ENCODE data around the gene PACSIN1. TPM values are rescaled to one million over a fixed set of nuclear protein-coding genes. Genes with fewer than 3 reads are reported as not detected.

PACSIN1 gene
- total RNA-seq, 3 donors from 2014 or later (not counting 1 experiment from before 2014, with no cell fraction given) = 2.2 to 6.6 (median 3.9) TPM

GRCh38 chr6:34445313-34445860 is 20.5 kb upstream of the PACSIN1 start:
- no peak overlapping the region for H3K4me3 Mint-ChIP-seq
- no peaks in the 10 kb centered on the region for H3K9me3 ChIP-seq (ENCODE audit: control insufficient read depth, insufficient read depth, low read length)
- H3K27me3 Mint-ChIP-seq (ENCODE audit: low read depth in 2 of 2) = peaks cover 0 to 2% of the 10 kb centered on the region in 2 donors
- H3K27ac ChIP-seq (ENCODE audit: low read length) = no peak overlapping the region
- no peaks in the 10 kb centered on the region for H3K9me3 Mint-ChIP-seq
- intact Hi-C loops (cut with micrococcal nuclease) = no loop called here
- no peaks in the 10 kb centered on the region for H3K36me3 ChIP-seq (ENCODE audit: control insufficient read depth, insufficient read depth, low read length)
- TF ChIP-seq CTCF (IDR thresholded peaks at IDR 0.05) = no peak
- no peaks in the 10 kb centered on the region for H3K36me3 Mint-ChIP-seq
- H3K27ac Mint-ChIP-seq = no peak overlapping the region
- H3K27me3 ChIP-seq (ENCODE audit: control insufficient read depth, insufficient read depth, low read length) = no peaks in the 10 kb centered on the region
- H3K4me3 ChIP-seq (ENCODE audit: low read length) = no peak overlapping the region
- H3K4me1 ChIP-seq (ENCODE audit: control insufficient read depth, insufficient read depth, low read length) = no peaks in the 10 kb centered on the region
- no peak for ATAC-seq
- no peaks in the 10 kb centered on the region for H3K4me1 Mint-ChIP-seq
- no peak for DNase-seq
- WGBS (ENCODE audit: insufficient coverage) = 78% methylated on average over 2 of the region's 4 CpGs

- Histone ChIP-seq H3K4me3 (ENCODE audit: low read length) (no peak overlapping the region), H3K9me3 (ENCODE audit: control insufficient read depth, insufficient read depth, low read length) (peaks cover 5% of the 10 kb centered on the region), H3K4me1 (ENCODE audit: control insufficient read depth, insufficient read depth, low read length) (no peaks in the 10 kb centered on the region), H3K27me3 (ENCODE audit: control insufficient read depth, insufficient read depth, low read length) (no peaks in the 10 kb centered on the region), H3K27ac (ENCODE audit: low read length) (no peak overlapping the region), H3K36me3 (ENCODE audit: control insufficient read depth, insufficient read depth, low read length) (no peaks in the 10 kb centered on the region)
- DNase-seq = no peak
- WGBS (ENCODE audit: insufficient coverage) = 86% methylated on average over 7 of the region's 7 CpGs
- Mint-ChIP-seq H3K4me3 (no peak overlapping the region), H3K27me3 (ENCODE audit: low read depth in 2 of 2) (no peaks in the 10 kb centered on the region), H3K36me3 (no peaks in the 10 kb centered on the region), H3K27ac (no peak overlapping the region), H3K4me1 (no peaks in the 10 kb centered on the region), H3K9me3 (peaks cover 0 to 3% of the 10 kb centered on the region in 2 donors)
- intact Hi-C loops (cut with micrococcal nuclease) = no loop called here
- ATAC-seq = no peak
- TF ChIP-seq CTCF (IDR thresholded peaks at IDR 0.05) = no peak
Observed at GRCh38 chr6:34447386-34447785, 18.5 kb upstream of the PACSIN1 start.

- H3K27ac ChIP-seq (ENCODE audit: low read length) = no peak overlapping the region
- Mint-ChIP-seq H3K36me3 (no peaks in the 10 kb centered on the region), H3K4me3 (no peak overlapping the region), H3K4me1 (no peaks in the 10 kb centered on the region), H3K9me3 (peaks cover 0 to 3% of the 10 kb centered on the region in 2 donors), H3K27ac (no peak overlapping the region), H3K27me3 (ENCODE audit: low read depth in 2 of 2) (no peaks in the 10 kb centered on the region)
- 88% methylated on average over 5 of the region's 5 CpGs for WGBS (ENCODE audit: insufficient coverage)
- intact Hi-C loops (cut with micrococcal nuclease) = no loop called here
- ATAC-seq (no peak), DNase-seq (no peak)
- H3K4me1 ChIP-seq (ENCODE audit: control insufficient read depth, insufficient read depth, low read length) = no peaks in the 10 kb centered on the region
- H3K36me3 ChIP-seq (ENCODE audit: control insufficient read depth, insufficient read depth, low read length) = no peaks in the 10 kb centered on the region
- peaks cover 5% of the 10 kb centered on the region for H3K9me3 ChIP-seq (ENCODE audit: control insufficient read depth, insufficient read depth, low read length)
- H3K27me3 ChIP-seq (ENCODE audit: control insufficient read depth, insufficient read depth, low read length) = no peaks in the 10 kb centered on the region
- H3K4me3 ChIP-seq (ENCODE audit: low read length) = no peak overlapping the region
- no peak for TF ChIP-seq CTCF (IDR thresholded peaks at IDR 0.05)
Observed at GRCh38 chr6:34447910-34448309, 18.0 kb upstream of the PACSIN1 start.

- H3K4me3 Mint-ChIP-seq = no peak overlapping the region
- H3K4me1 Mint-ChIP-seq = no peaks in the 10 kb centered on the region
- H3K4me1 ChIP-seq (ENCODE audit: control insufficient read depth, insufficient read depth, low read length) = no peaks in the 10 kb centered on the region
- H3K36me3 Mint-ChIP-seq = no peaks in the 10 kb centered on the region
- H3K4me3 ChIP-seq (ENCODE audit: low read length) = no peak overlapping the region
- DNase-seq = no peak
- ATAC-seq = no peak
- H3K9me3 ChIP-seq (ENCODE audit: control insufficient read depth, insufficient read depth, low read length) = peaks cover 5% of the 10 kb centered on the region
- H3K27ac Mint-ChIP-seq = no peak overlapping the region
- no peak for TF ChIP-seq CTCF (IDR thresholded peaks at IDR 0.05)
- 100% methylated on average over 1 of the region's 1 CpG for whole genome bisulfite sequencing (ENCODE audit: insufficient coverage)
- H3K27me3 Mint-ChIP-seq (ENCODE audit: low read depth in 2 of 2) = no peaks in the 10 kb centered on the region
- peaks cover 0 to 3% of the 10 kb centered on the region in 2 donors for H3K9me3 Mint-ChIP-seq
- no peaks in the 10 kb centered on the region for H3K27me3 ChIP-seq (ENCODE audit: control insufficient read depth, insufficient read depth, low read length)
- intact Hi-C loops (cut with micrococcal nuclease) = no loop called here
- H3K27ac ChIP-seq (ENCODE audit: low read length) = no peak overlapping the region
- H3K36me3 ChIP-seq (ENCODE audit: control insufficient read depth, insufficient read depth, low read length) = no peaks in the 10 kb centered on the region
Observed at GRCh38 chr6:34451192-34451591, 14.7 kb upstream of the PACSIN1 start.
